Activated CD8-positive, alpha-beta memory T cell treated with anti-CD3 and anti-CD28 coated beads, Interleukin-2, amount 10 ng/mL, durations not matched to agents 7 days and 5 days (primary cell): Measurements from ENCODE around the gene GNRHR. TPM values are rescaled to one million over a fixed set of nuclear protein-coding genes. Genes with fewer than 3 reads are reported as not detected.
A peak's percentile ranks its signal among the peaks of the same experiment; 100 is the strongest.

Experiments used
- ATAC-seq: fragments of 150-1000 bp; cut with Tn5 transposase; one replicate; pipeline ENCODE4 v1.10.0; 2021; ENCODE audit warnings: moderate library complexity
- CTCF ChIA-PET: fragments of 350-600 bp; sonication (Branson Sonifier 250); formaldehyde crosslinking; loops from one replicate; lab custom pipeline; 2021; ENCODE audit warnings: antibody characterized with exemption; lab: Charles Lee
- DNase-seq: peaks from one replicate; pipeline ENCODE4 v3.0.0-alpha.2; 2020
- H3K27ac Mint-ChIP-seq: one replicate; pipeline ENCODE4 v1.8.0; 2021; ENCODE audit warnings: mild to moderate bottlenecking, mixed read lengths
- H3K27me3 Mint-ChIP-seq: one replicate; pipeline ENCODE4 v1.8.0; 2021; ENCODE audit warnings: mixed read lengths
- H3K36me3 Mint-ChIP-seq: one replicate; pipeline ENCODE4 v1.8.0; 2021; ENCODE audit warnings: mild to moderate bottlenecking, mixed read lengths
- H3K4me1 Mint-ChIP-seq: one replicate; pipeline ENCODE4 v1.8.0; 2021; ENCODE audit warnings: mixed read lengths
- H3K4me3 Mint-ChIP-seq: one replicate; pipeline ENCODE4 v1.8.0; 2021; ENCODE audit warnings: mild to moderate bottlenecking, moderate library complexity, mixed read lengths
- H3K9me3 Mint-ChIP-seq: one replicate; pipeline ENCODE4 v1.8.0; 2022; ENCODE audit warnings: low read depth, mixed read lengths
- total RNA-seq, 2 experiments: library from RNA; stranded (reverse); gene quantifications; one replicate each; pipeline ENCODE4 v1.2.3, GENCODE V29; 2021

Gene GNRHR
- total RNA-seq, 2 experiments from 2014 or later: not detected

- DNase-seq: no peak
- Mint-ChIP-seq H3K27ac (no peak overlapping the region), H3K27me3 (no peaks in the 10 kb centered on the region), H3K4me1 (peaks cover 40% of the 10 kb centered on the region), H3K9me3 (peaks cover 14% of the 10 kb centered on the region), H3K4me3 (no peak overlapping the region), H3K36me3 (peaks cover 66% of the 10 kb centered on the region)
- CTCF ChIA-PET: no interaction called here
- no peak for ATAC-seq
These were observed 49.3 kb downstream of the GNRHR start for GRCh38 chr4:67704843-67705242.

- CTCF ChIA-PET: interaction anchor here (1.2 kb wide), 1 partner anchor 45 kb away, joined by 4 read pairs; no protein-coding TSS in a partner anchor
- H3K27me3 Mint-ChIP-seq: no peaks in the 10 kb centered on the region
- H3K4me1 Mint-ChIP-seq: peaks cover 59% of the 10 kb centered on the region
- no peak for ATAC-seq
- peaks cover 14% of the 10 kb centered on the region for H3K9me3 Mint-ChIP-seq
- peak overlapping the region; percentile 80 for H3K4me3 Mint-ChIP-seq
- H3K27ac Mint-ChIP-seq: peak overlapping the region; percentile 63
- no peak for DNase-seq
- H3K36me3 Mint-ChIP-seq: peaks cover 59% of the 10 kb centered on the region
These were observed 52.0 kb downstream of the GNRHR start for GRCh38 chr4:67702166-67702565.

- peak overlapping the region; percentile 80 for H3K4me3 Mint-ChIP-seq
- no peaks in the 10 kb centered on the region for H3K27me3 Mint-ChIP-seq
- H3K9me3 Mint-ChIP-seq: peaks cover 11% of the 10 kb centered on the region
- ATAC-seq: no peak
- H3K27ac Mint-ChIP-seq: peak overlapping the region; percentile 95
- CTCF ChIA-PET: interaction anchor here (1.0 to 2.5 kb wide), 5 partner anchors 10 to 158 kb away, joined by 3 to 8 read pairs (median 4); no protein-coding TSS in a partner anchor
- H3K4me1 Mint-ChIP-seq: peaks cover 59% of the 10 kb centered on the region
- peaks cover 54% of the 10 kb centered on the region for H3K36me3 Mint-ChIP-seq
- no peak for DNase-seq
These were observed 52.7 kb downstream of the GNRHR start for GRCh38 chr4:67701517-67701850.

- CTCF ChIA-PET: interaction anchor here (1.0 to 2.5 kb wide), 11 partner anchors 10 to 157 kb away, joined by 3 to 8 read pairs (median 4); partner anchors contain the start of genes CENPC and STAP1
- no peaks in the 10 kb centered on the region for H3K27me3 Mint-ChIP-seq
- peaks cover 8% of the 10 kb centered on the region for H3K9me3 Mint-ChIP-seq
- peak; percentile 98 for DNase-seq
- H3K36me3 Mint-ChIP-seq: peaks cover 52% of the 10 kb centered on the region
- H3K4me1 Mint-ChIP-seq: peaks cover 59% of the 10 kb centered on the region
- peak within 1 kb of the TSS; percentile 80 for H3K4me3 Mint-ChIP-seq
- peak within 1 kb of the TSS; percentile 95 for H3K27ac Mint-ChIP-seq
- peak; percentile 95 for ATAC-seq
These were observed 53.3 kb downstream of the GNRHR start, which contains the start of gene UBA6 for GRCh38 chr4:67700738-67701516. Gene UBA6 (minus strand): TSS chr4:67701155. CDS start chr4:67701119, 36 bp downstream.

DNA sequence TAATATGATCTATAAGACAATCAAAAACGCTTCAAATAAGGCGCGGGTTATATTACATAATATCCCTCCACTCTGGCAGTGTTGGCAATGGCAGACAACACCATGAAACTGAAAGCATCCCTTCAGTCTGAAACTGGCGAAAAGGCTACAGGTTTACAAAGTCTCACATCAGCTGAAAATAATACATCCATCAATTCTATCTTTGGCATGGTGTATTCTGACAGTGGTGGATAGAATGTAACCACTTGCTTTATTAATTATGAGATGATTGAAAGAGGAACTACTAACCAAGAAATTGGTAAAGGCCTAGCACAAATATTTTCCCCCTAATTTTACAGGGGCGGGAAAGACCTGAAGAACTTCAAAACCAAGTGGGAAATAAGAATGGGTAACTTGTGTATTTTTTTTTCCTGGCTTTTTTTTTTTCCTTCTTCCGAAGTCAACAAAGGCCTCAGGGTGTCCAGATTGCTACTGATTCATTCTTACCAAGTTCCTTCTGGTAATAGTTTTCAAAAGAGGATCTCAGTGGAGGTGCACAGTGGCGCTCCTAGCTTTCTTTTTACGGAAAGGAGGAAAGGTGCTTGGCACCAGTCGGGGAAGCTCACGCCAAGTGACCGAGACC is 54.0 kb downstream of the GNRHR start:
- peaks cover 53% of the 10 kb centered on the region for H3K4me1 Mint-ChIP-seq

DNA sequence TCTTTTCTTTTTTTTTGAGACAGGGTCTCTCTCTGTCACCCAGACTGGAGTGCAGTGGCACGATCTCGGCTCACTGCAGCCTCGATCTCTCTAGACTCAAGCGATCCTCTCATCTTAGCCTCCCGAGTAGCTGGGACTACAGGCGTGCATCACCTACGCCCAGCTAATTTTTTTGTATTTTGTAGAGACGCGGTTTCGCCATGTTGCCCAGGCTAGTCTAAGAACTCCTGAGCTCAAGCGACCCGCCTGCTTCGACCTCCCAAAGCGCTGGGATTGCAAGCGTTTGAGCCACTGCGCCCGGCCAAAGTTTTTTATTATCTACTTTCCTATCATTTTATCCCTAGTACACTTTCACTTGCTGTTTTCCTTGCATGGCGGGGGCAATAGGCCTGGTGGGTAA is 54.6 kb downstream of the GNRHR start:
- Mint-ChIP-seq H3K9me3 (no peaks in the 10 kb centered on the region), H3K36me3 (peaks cover 49% of the 10 kb centered on the region), H3K4me3 (peak overlapping the region; percentile 80), H3K27ac (peak overlapping the region; percentile 95), H3K4me1 (peaks cover 49% of the 10 kb centered on the region), H3K27me3 (no peaks in the 10 kb centered on the region)
- CTCF ChIA-PET: interaction anchor here (1.2 to 2.5 kb wide), 7 partner anchors 8 to 155 kb away, joined by 3 to 8 read pairs (median 4); partner anchors contain the start of genes CENPC and STAP1
- DNase-seq (no peak), ATAC-seq (no peak)

More for the DNA sequence above, 54.0 kb downstream of the GNRHR start:
- no peak for DNase-seq
- H3K36me3 Mint-ChIP-seq: peaks cover 49% of the 10 kb centered on the region
- H3K9me3 Mint-ChIP-seq: peaks cover 4% of the 10 kb centered on the region
- no peak for ATAC-seq
- peak overlapping the region; percentile 80 for H3K4me3 Mint-ChIP-seq
- H3K27me3 Mint-ChIP-seq: no peaks in the 10 kb centered on the region
- CTCF ChIA-PET: interaction anchor here (1.1 to 2.5 kb wide), 9 partner anchors 9 to 156 kb away, joined by 3 to 8 read pairs (median 4); partner anchors contain the start of genes CENPC and STAP1
- peak overlapping the region; percentile 95 for H3K27ac Mint-ChIP-seq

DNA sequence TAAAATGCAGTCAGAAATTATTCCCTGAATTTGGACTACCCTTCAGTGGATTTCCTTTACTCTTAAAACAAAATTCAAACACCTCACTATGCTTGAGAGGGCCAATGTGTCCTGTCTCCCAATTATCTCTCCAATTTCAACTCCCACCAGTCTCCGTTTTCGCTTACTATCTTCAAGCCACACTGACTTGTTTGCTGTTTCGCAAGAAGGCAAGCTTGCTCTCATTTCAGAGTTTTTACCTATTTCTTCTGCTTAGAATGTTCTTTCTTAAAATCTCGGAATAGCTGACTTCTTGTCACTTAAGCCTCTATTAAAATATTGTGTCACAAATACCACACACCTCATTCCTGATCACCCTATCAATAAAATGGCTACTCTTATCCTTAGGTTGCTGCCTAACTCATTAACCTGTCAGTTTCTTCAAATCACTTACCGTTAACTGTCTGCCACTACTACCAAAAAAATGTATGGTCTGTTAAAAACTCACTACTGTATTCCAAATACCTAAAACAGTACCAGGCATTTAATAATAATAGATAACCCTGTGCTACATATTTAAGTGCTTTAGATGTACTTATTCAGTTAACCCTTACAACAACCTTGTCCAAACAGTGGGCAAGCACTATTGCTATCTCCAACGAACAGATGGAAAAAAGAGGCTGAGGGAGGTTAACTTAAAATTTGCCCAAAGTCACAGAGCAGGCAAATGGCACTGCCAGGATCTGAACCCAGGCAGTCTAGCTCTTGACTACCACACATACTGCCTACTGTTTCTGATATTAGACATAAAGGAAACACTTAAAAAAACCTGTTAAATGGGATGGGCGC is 56.1 kb downstream of the GNRHR start:
- no peak for DNase-seq
- no peak for ATAC-seq
- CTCF ChIA-PET: no interaction called here
- Mint-ChIP-seq H3K27me3 (no peaks in the 10 kb centered on the region), H3K27ac (peak overlapping the region; percentile 13), H3K4me1 (peaks cover 42% of the 10 kb centered on the region), H3K9me3 (no peaks in the 10 kb centered on the region), H3K36me3 (peaks cover 44% of the 10 kb centered on the region), H3K4me3 (no peak overlapping the region)

- CTCF ChIA-PET: no interaction called here
- Mint-ChIP-seq H3K4me3 (no peak overlapping the region), H3K36me3 (peaks cover 54% of the 10 kb centered on the region), H3K27ac (no peak overlapping the region), H3K4me1 (peaks cover 30% of the 10 kb centered on the region), H3K9me3 (peaks cover 2% of the 10 kb centered on the region), H3K27me3 (no peaks in the 10 kb centered on the region)
- no peak for ATAC-seq
- no peak for DNase-seq
These were observed 58.1 kb downstream of the GNRHR start for GRCh38 chr4:67696061-67696460.

DNA sequence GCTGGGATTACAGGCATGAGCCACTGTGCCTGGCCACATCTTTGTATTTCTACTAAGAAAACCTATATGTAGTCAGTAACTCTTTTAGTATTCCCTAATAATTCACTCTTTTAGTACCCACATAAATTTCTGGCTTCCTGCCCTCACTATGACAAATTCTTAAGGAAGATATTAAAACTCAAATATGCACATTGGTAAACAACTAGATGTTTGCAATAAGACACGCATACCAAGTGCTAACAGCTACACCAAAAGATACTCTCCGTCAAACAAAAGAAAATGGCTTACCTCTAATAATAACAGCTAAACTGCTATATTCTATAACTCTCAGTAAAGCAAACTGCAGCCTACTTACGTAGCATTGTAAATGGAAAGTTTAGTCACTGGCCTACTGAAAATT is 59.5 kb downstream of the GNRHR start:
- DNase-seq: no peak
- H3K36me3 Mint-ChIP-seq: peaks cover 64% of the 10 kb centered on the region
- H3K4me3 Mint-ChIP-seq: no peak overlapping the region
- H3K27ac Mint-ChIP-seq: no peak overlapping the region
- H3K4me1 Mint-ChIP-seq: peaks cover 35% of the 10 kb centered on the region
- H3K9me3 Mint-ChIP-seq: peaks cover 2% of the 10 kb centered on the region
- no peaks in the 10 kb centered on the region for H3K27me3 Mint-ChIP-seq
- CTCF ChIA-PET: interaction anchor here (0.9 kb wide), 1 partner anchor 14 kb away, joined by 3 read pairs; no protein-coding TSS in a partner anchor
- ATAC-seq: no peak

GRCh38 chr4:67691328-67691727 is 62.9 kb downstream of the GNRHR start:
- Mint-ChIP-seq H3K27me3 (no peaks in the 10 kb centered on the region), H3K27ac (no peak overlapping the region), H3K4me3 (no peak overlapping the region), H3K36me3 (peaks cover 61% of the 10 kb centered on the region), H3K4me1 (peaks cover 21% of the 10 kb centered on the region), H3K9me3 (peaks cover 2% of the 10 kb centered on the region)
- ATAC-seq (no peak), DNase-seq (no peak)
- CTCF ChIA-PET: interaction anchor here (2.2 kb wide), 1 partner anchor 9 kb away, joined by 8 read pairs; the partner anchor contains the start of gene UBA6
